GM21786 (cell line): ENCODE measurements around the gene PRR11.
"Not testable (repeated sequence)": the region's sequence is repeated elsewhere in the genome, so short reads cannot be mapped to it uniquely, and the experiment has no call there.

Experiments
- ATAC-seq: cut with Tn5 transposase; IDR thresholded peaks from one replicate; pipeline ENCODE4 v1.9.1; 2021; ENCODE audit not compliant: unreplicated experiment

The PRR11 gene

GRCh38 chr17:59151591-59151990, 4.0 kb upstream of the PRR11 start:
- ATAC-seq: no peak

- no peak for ATAC-seq
Observed at GRCh38 chr17:59152925-59153324, 2.6 kb upstream of the PRR11 start.

- no peak for ATAC-seq
Observed at GRCh38 chr17:59154292-59154720, 1.2 kb upstream of the PRR11 start.

GRCh38 chr17:59154721-59155438, 666 bp upstream of the PRR11 start, which contains the start of gene SKA2:
Gene SKA2, minus strand, starts transcription at chr17:59155186. Its CDS starts 23 bp downstream, at chr17:59155163.
- ATAC-seq: peak; percentile 79

- ATAC-seq: no peak
Observed at GRCh38 chr17:59160157-59161025, 4.8 kb downstream of the PRR11 start.

GRCh38 chr17:59161477-59161876, 5.9 kb downstream of the PRR11 start:
- ATAC-seq: no peak

- ATAC-seq: no peak
Observed at GRCh38 chr17:59165933-59166342, 10.4 kb downstream of the PRR11 start.

GRCh38 chr17:59167571-59168001, 12.0 kb downstream of the PRR11 start:
- no peak for ATAC-seq

- no peak for ATAC-seq
Observed at GRCh38 chr17:59172436-59173004, 17.0 kb downstream of the PRR11 start.

GRCh38 chr17:59174671-59175070, 19.1 kb downstream of the PRR11 start:
- ATAC-seq: no peak

GRCh38 chr17:59175076-59175475, 19.5 kb downstream of the PRR11 start:
- ATAC-seq: no peak

- no peak for ATAC-seq
Observed at GRCh38 chr17:59178266-59178985, 22.9 kb downstream of the PRR11 start.

GRCh38 chr17:59179601-59180000, 24.1 kb downstream of the PRR11 start:
- ATAC-seq: not testable (repeated sequence)

- ATAC-seq: no peak
Observed at GRCh38 chr17:59180626-59181025, 25.1 kb downstream of the PRR11 start.

- no peak for ATAC-seq
Observed at GRCh38 chr17:59181481-59181880, 25.9 kb downstream of the PRR11 start.

GRCh38 chr17:59185997-59186396, 30.5 kb downstream of the PRR11 start:
- no peak for ATAC-seq

- ATAC-seq: no peak
Observed at GRCh38 chr17:59186850-59187249, 31.3 kb downstream of the PRR11 start.

- no peak for ATAC-seq
Observed at GRCh38 chr17:59190806-59191205, 35.3 kb downstream of the PRR11 start.

- ATAC-seq: no peak
Observed at GRCh38 chr17:59193336-59193862, 37.9 kb downstream of the PRR11 start.

GRCh38 chr17:59199398-59199797, 43.9 kb downstream of the PRR11 start:
- ATAC-seq: no peak

- no peak for ATAC-seq
Observed at GRCh38 chr17:59202320-59202719, 46.8 kb downstream of the PRR11 start.
